ENCODE measurements around the gene SOS1. TPM values are rescaled to one million over a fixed set of nuclear protein-coding genes. Genes with fewer than 3 reads are reported as not detected.

Gene SOS1
- total and polyA plus RNA-seq, 4 donors: 4.2 to 16.4 (median 7.2) TPM

- H3K4me1 ChIP-seq (ENCODE audit: control insufficient read depth in 4 of 4, insufficient read depth in 4 of 4, low read length in 3 of 4): no peaks in the 10 kb centered on the region
- no peak for DNase-seq (ENCODE audit: low spot score)
- TF ChIP-seq YY1 (IDR thresholded peaks at IDR 0.05) (no peak), SP1 (IDR thresholded peaks at IDR 0.05) (no peak), HNF4G (IDR thresholded peaks at IDR 0.05) (no peak), FOXA1 (IDR thresholded peaks at IDR 0.05) (no peak), RXRA (IDR thresholded peaks at IDR 0.05) (no peak), RAD21 (IDR thresholded peaks at IDR 0.05) (no peak), EGR1 (IDR thresholded peaks at IDR 0.05; ENCODE audit: low read depth in 2 of 2) (no peak), GABPA (IDR thresholded peaks at IDR 0.05 in 1 of 2, conservative IDR thresholded peaks at IDR 0.05 in 1 of 2) (no peak), NR2F2 (IDR thresholded peaks at IDR 0.05) (no peak), FOXA2 (IDR thresholded peaks at IDR 0.05) (no peak), TAF1 (conservative IDR thresholded peaks at IDR 0.05) (no peak), ATF3 (IDR thresholded peaks at IDR 0.05) (no peak)
- TF ChIP-seq, protein P1, sequence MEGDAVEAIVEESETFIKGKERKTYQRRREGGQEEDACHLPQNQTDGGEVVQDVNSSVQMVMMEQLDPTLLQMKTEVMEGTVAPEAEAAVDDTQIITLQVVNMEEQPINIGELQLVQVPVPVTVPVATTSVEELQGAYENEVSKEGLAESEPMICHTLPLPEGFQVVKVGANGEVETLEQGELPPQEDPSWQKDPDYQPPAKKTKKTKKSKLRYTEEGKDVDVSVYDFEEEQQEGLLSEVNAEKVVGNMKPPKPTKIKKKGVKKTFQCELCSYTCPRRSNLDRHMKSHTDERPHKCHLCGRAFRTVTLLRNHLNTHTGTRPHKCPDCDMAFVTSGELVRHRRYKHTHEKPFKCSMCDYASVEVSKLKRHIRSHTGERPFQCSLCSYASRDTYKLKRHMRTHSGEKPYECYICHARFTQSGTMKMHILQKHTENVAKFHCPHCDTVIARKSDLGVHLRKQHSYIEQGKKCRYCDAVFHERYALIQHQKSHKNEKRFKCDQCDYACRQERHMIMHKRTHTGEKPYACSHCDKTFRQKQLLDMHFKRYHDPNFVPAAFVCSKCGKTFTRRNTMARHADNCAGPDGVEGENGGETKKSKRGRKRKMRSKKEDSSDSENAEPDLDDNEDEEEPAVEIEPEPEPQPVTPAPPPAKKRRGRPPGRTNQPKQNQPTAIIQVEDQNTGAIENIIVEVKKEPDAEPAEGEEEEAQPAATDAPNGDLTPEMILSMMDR (IDR thresholded peaks at IDR 0.05; ENCODE audit: low read depth, low read length, missing input control): no peak
- TF ChIP-seq, protein P2, sequence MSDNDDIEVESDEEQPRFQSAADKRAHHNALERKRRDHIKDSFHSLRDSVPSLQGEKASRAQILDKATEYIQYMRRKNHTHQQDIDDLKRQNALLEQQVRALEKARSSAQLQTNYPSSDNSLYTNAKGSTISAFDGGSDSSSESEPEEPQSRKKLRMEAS (IDR thresholded peaks at IDR 0.05): no peak
- no peaks in the 10 kb centered on the region for H3K9me3 ChIP-seq (ENCODE audit: control insufficient read depth in 4 of 4, low read length in 3 of 4)
- no peak overlapping the region for H3K27ac ChIP-seq (ENCODE audit: low read depth in 1 of 2, low read length in 2 of 2)
- 89% methylated on average over 3 of the region's 3 CpGs for WGBS
- peaks cover 0 to 17% (median 3%) of the 10 kb centered on the region in 4 donors for H3K36me3 ChIP-seq (ENCODE audit: control insufficient read depth in 4 of 4, insufficient read depth in 3 of 4, low read depth in 1 of 4, low read length in 3 of 4)
- H3K9ac ChIP-seq (ENCODE audit: low read depth in 1 of 2, low read length in 2 of 2): no peak overlapping the region
- no peak overlapping the region for H3K4me3 ChIP-seq (ENCODE audit: low read depth in 1 of 3, low read length in 3 of 3)
- no peaks in the 10 kb centered on the region for H3K27me3 ChIP-seq (ENCODE audit: control insufficient read depth in 4 of 4, insufficient read depth in 4 of 4, low read length in 3 of 4)
These were observed 97.2 kb downstream of the SOS1 start for GRCh38 chr2:39023649-39024048.

DNA sequence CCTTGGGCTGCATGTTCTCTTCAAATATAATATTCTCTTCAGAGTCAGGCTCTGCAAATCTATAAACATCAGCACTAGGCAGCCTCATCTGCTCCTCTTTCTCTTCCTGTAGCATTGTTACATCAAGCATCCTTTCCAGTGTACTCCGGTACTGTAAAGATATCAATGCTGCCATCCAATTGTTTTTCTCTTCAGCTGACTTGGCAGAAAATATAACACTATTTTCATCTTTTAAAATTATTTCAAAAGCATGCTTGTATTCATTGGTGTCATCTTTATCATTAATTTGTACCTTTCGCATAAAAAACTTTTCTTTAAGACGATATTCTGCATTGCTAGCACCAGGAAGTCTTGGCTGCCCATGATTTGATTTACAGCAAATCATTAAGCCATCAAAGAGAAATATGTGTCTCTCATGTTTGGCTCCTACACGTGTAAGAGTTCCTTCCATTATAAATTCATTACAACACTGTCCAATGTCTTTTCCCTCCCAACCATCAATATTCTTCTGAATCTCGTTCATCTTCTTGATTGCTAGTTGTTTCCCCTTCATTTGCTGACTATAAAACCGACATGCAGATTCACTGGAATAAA, 98.1 kb downstream of the SOS1 start:
- Histone ChIP-seq H3K4me1 (ENCODE audit: control insufficient read depth in 4 of 4, insufficient read depth in 4 of 4, low read length in 3 of 4) (no peaks in the 10 kb centered on the region), H3K9ac (ENCODE audit: low read depth in 1 of 2, low read length in 2 of 2) (no peak overlapping the region), H3K9me3 (ENCODE audit: control insufficient read depth in 4 of 4, low read length in 3 of 4) (no peaks in the 10 kb centered on the region), H3K27me3 (ENCODE audit: control insufficient read depth in 4 of 4, insufficient read depth in 4 of 4, low read length in 3 of 4) (no peaks in the 10 kb centered on the region), H3K4me3 (ENCODE audit: low read depth in 1 of 3, low read length in 3 of 3) (no peak overlapping the region), H3K27ac (ENCODE audit: low read depth in 1 of 2, low read length in 2 of 2) (no peak overlapping the region), H3K36me3 (ENCODE audit: control insufficient read depth in 4 of 4, insufficient read depth in 3 of 4, low read depth in 1 of 4, low read length in 3 of 4) (peaks cover 0 to 17% (median 3%) of the 10 kb centered on the region in 4 donors)
- WGBS: 88% methylated on average over 6 of the region's 6 CpGs
- no peak for DNase-seq (ENCODE audit: low spot score)
- no peak for TF ChIP-seq ATF3 (IDR thresholded peaks at IDR 0.05)
- no peak for TF ChIP-seq RAD21 (IDR thresholded peaks at IDR 0.05)
- TF ChIP-seq FOXA1 (IDR thresholded peaks at IDR 0.05): no peak
- TF ChIP-seq YY1 (IDR thresholded peaks at IDR 0.05): no peak
- no peak for TF ChIP-seq SP1 (IDR thresholded peaks at IDR 0.05)
- TF ChIP-seq FOXA2 (IDR thresholded peaks at IDR 0.05): no peak
- TF ChIP-seq, protein P2 (IDR thresholded peaks at IDR 0.05): no peak
- TF ChIP-seq ZBTB33 (IDR thresholded peaks at IDR 0.05): no peak
- TF ChIP-seq RXRA (IDR thresholded peaks at IDR 0.05): no peak
- TF ChIP-seq HNF4A (conservative IDR thresholded peaks at IDR 0.05): no peak
- no peak for TF ChIP-seq TAF1 (conservative IDR thresholded peaks at IDR 0.05)
- TF ChIP-seq, protein P1 (IDR thresholded peaks at IDR 0.05; ENCODE audit: low read depth, low read length, missing input control): no peak
- no peak for TF ChIP-seq NR2F2 (IDR thresholded peaks at IDR 0.05)
- no peak for TF ChIP-seq GABPA (IDR thresholded peaks at IDR 0.05 in 1 of 2, conservative IDR thresholded peaks at IDR 0.05 in 1 of 2)
- no peak for TF ChIP-seq HNF4G (IDR thresholded peaks at IDR 0.05)
- no peak for TF ChIP-seq JUND (IDR thresholded peaks at IDR 0.05)
